GM12878 (cell line): ENCODE measurements around the gene PRRT4. TPM values are rescaled to one million over a fixed set of nuclear protein-coding genes. Genes with fewer than 3 reads are reported as not detected.
A peak's percentile ranks its signal among the peaks of the same experiment; 100 is the strongest.

Source experiments
- ATAC-seq: fragments of 200-7000 bp; cut with Tn5 transposase; 3 replicates; pipeline ENCODE4 v1.9.1; 2020; ENCODE audit warnings: mild to moderate bottlenecking, moderate library complexity
- BruUV-seq: library from RNA; stranded (reverse); fragments of 400-500 nt; replicated peaks from 2 replicates; lab custom pipeline; 2021; lab: Mats Ljungman, UMichigan
- CTCF ChIA-PET: fragments of 300-600 bp; sonication (Branson Sonifier 250); formaldehyde crosslinking; extraction: SDS; loops from one replicate; lab custom pipeline; 2021; ENCODE audit warnings: inconsistent platforms; lab: Yijun Ruan, JAX
- POLR2A ChIA-PET: fragments of 350-600 bp; formaldehyde crosslinking; extraction: SDS; loops from one replicate; lab custom pipeline; 2021; ENCODE audit warnings: inconsistent platforms; lab: Charles Lee
- RAD21 ChIA-PET: fragments of 300-600 bp; sonication (Branson Sonifier 250); formaldehyde crosslinking; loops from one replicate; lab custom pipeline; 2023; ENCODE audit warnings: antibody characterized with exemption; ENCODE audit not compliant: unreplicated experiment; lab: Charles Lee
- SMC1A ChIA-PET: fragments of 300-600 bp; sonication (Branson Sonifier 250); formaldehyde crosslinking; loops from one replicate; lab custom pipeline; 2023; ENCODE audit not compliant: unreplicated experiment, uncharacterized antibody; lab: Charles Lee
- DNase-seq: peaks from one replicate; pipeline ENCODE4 v3.0.0-alpha.2; 2011; ENCODE audit warnings: low read depth, low spot score
- FAIRE-seq: peaks from 3 replicates; lab custom pipeline; 2011; peaks lifted over from hg19 to GRCh38; lab: Jason Lieb, UNC
- H2AFZ ChIP-seq: 2 replicates; pipeline ENCODE4 v1.6.0; 2011; ENCODE audit warnings: low read depth, low read length, control low read depth; ENCODE audit not compliant: control insufficient read depth
- H3K27ac ChIP-seq: 2 replicates; pipeline ENCODE4 v1.5.1; 2011; ENCODE audit warnings: control low read depth; ENCODE audit not compliant: control insufficient read depth, insufficient read depth
- H3K27me3 ChIP-seq, 2 experiments: replicated peaks in 1 of 2; 2 replicates each; pipeline versions ENCODE4 v1.6.0 to v1.6.1; 2011; ENCODE audit warnings: low read length in 1 of 2; ENCODE audit not compliant: control insufficient read depth in 2 of 2, insufficient read depth in 2 of 2
- H3K36me3 ChIP-seq, 2 experiments: 2 replicates each; pipeline ENCODE4 v1.5.1; 2011; ENCODE audit warnings: low read length in 1 of 2; ENCODE audit not compliant: control insufficient read depth in 2 of 2, insufficient read depth in 2 of 2
- H3K4me1 ChIP-seq: 2 replicates; pipeline ENCODE4 v1.6.1; 2011; ENCODE audit warnings: mild to moderate bottlenecking, low read length, moderate library complexity, mixed read lengths; ENCODE audit not compliant: control insufficient read depth, insufficient read depth
- H3K4me2 ChIP-seq: 2 replicates; pipeline ENCODE4 v1.6.0; 2011; ENCODE audit warnings: control low read depth; ENCODE audit not compliant: control insufficient read depth, insufficient read depth
- H3K4me3 ChIP-seq: fragments of 200-600 bp; sonication (generic); 2 replicates; pipeline ENCODE4 v1.5.1; 2016
- H3K79me2 ChIP-seq: 2 replicates; pipeline ENCODE4 v1.6.0; 2011; ENCODE audit warnings: low read length; ENCODE audit not compliant: control insufficient read depth, insufficient read depth
- H3K9ac ChIP-seq: 2 replicates; pipeline ENCODE4 v1.8.0; 2011; ENCODE audit warnings: low read length, control low read depth, mixed read lengths; ENCODE audit not compliant: control insufficient read depth, insufficient read depth
- H3K9me3 ChIP-seq: replicated peaks from 3 replicates; pipeline ENCODE4 v1.5.1; 2011; ENCODE audit warnings: mild to moderate bottlenecking, low read length; ENCODE audit not compliant: control insufficient read depth, insufficient read depth
- H4K20me1 ChIP-seq: 2 replicates; pipeline ENCODE4 v1.6.0; 2011; ENCODE audit not compliant: control insufficient read depth, insufficient read depth
- ATF7 ChIP-seq: fragments of 450-650 bp; IDR thresholded peaks from 2 replicates; pipeline ENCODE4 v1.6.1; 2016; ENCODE audit warnings: low read depth, mild to moderate bottlenecking
- CUX1 ChIP-seq: IDR thresholded peaks from 2 replicates; pipeline ENCODE4 v1.6.1; 2012; ENCODE audit warnings: improper control_type of control experiment, low read depth, low read length; ENCODE audit not compliant: insufficient replicate concordance
- EED ChIP-seq: sonication (generic); IDR thresholded peaks from 2 replicates; pipeline ENCODE4 v1.6.1; 2016; ENCODE audit warnings: antibody characterized with exemption, low read depth
- MAX ChIP-seq: IDR thresholded peaks from 2 replicates; pipeline ENCODE4 v1.6.1; 2012; ENCODE audit warnings: low read depth, low read length, improper control_type of control experiment
- SPI1 ChIP-seq: IDR thresholded peaks from 2 replicates; pipeline ENCODE4 v1.6.1; 2011; ENCODE audit warnings: low read depth, mild to moderate bottlenecking, low read length, moderate library complexity, borderline replicate concordance; ENCODE audit not compliant: insufficient read depth
- TCF7 ChIP-seq: IDR thresholded peaks from 2 replicates; pipeline ENCODE4 v1.6.1; 2014; ENCODE audit warnings: antibody characterized with exemption, borderline replicate concordance
- USF1 ChIP-seq: IDR thresholded peaks from 2 replicates; pipeline ENCODE4 v1.6.1; 2011; ENCODE audit warnings: borderline replicate concordance, low read depth, mild to moderate bottlenecking, moderate library complexity, mixed read lengths, low read length; ENCODE audit not compliant: insufficient read depth; ENCODE audit errors: extremely low read length
- USF2 ChIP-seq: IDR thresholded peaks from 2 replicates; pipeline ENCODE4 v1.6.1; 2011; ENCODE audit warnings: low read depth, low read length, improper control_type of control experiment, borderline replicate concordance
- ZNF687 ChIP-seq: fragments of 450-650 bp; IDR thresholded peaks from 2 replicates; pipeline ENCODE4 v1.6.1; 2017; ENCODE audit warnings: mild to moderate bottlenecking, moderate library complexity
- ZSCAN29 ChIP-seq: fragments of 450-650 bp; IDR thresholded peaks from 2 replicates; pipeline ENCODE4 v1.6.1; 2017; ENCODE audit warnings: mild to moderate bottlenecking, moderate library complexity
- WGBS: methylation state at CpG from one replicate; pipeline ENCODE4 v1.1.6; 2016; ENCODE audit warnings: low lambda C conversion rate; ENCODE audit not compliant: insufficient replicate concordance, insufficient coverage; ENCODE audit errors: missing lambda C conversion rate; 5-methylcytosine and 5-hydroxymethylcytosine counted together
- in situ Hi-C: fragments of 300-500 bp; cut with MboI; formaldehyde crosslinking; loops from 9 replicates; pipeline ENCODE4 v1.14.3; 2018; ENCODE audit warnings: mixed read lengths
- intact Hi-C: fragments of 100-400 bp; cut with micrococcal nuclease; formaldehyde crosslinking; loops from one replicate; pipeline ENCODE4 v1.14.2; 2022; ENCODE audit not compliant: unreplicated experiment
- polyA plus RNA-seq, 11 experiments: library from polyadenylated mRNA; depleted of rRNA in 4 of 11; unstranded in 6 of 11; stranded (reverse) in 5 of 11; fragments of >200 nt; fragmentation: Nextera tagmentation in 4 of 11; fragmentation: Illumina TruSeq in 1 of 11; extraction: Ambion mirVana in 4 of 11; extraction: Trizol in 1 of 11; gene quantifications; 1 replicate in 1 of 11; 2 replicates in 10 of 11; pipeline versions ENCODE4 v1.2.1 to v1.2.3, GENCODE V29; 2011 to 2016; ENCODE audit warnings: inconsistent platforms in 2 of 11, missing spikeins in 2 of 11, low read depth in 1 of 11
- total RNA-seq, 4 experiments: library from RNA; depleted of rRNA in 3 of 4; stranded (reverse); fragments of >200 nt in 3 of 4; fragmentation: Illumina TruSeq in 1 of 4; extraction: Trizol in 1 of 4; gene quantifications; 2 replicates each; pipeline versions ENCODE4 v1.2.1 to v1.2.3, GENCODE V29; 2013 to 2021

The PRRT4 gene
- total and polyA plus RNA-seq, 10 of the 15 experiments (the other 5 are each of a cell fraction or from before 2014, with no cell fraction given), result not detected

- TF ChIP-seq SPI1, result no peak
- TF ChIP-seq MAX, result no peak
- TF ChIP-seq ZNF687, result no peak
- TF ChIP-seq ZSCAN29, result no peak
Observed at GRCh38 chr7:128403676-128404075, 42.2 kb upstream of the PRRT4 start (continued).

- WGBS, result 91% methylated on average over 2 of the region's 2 CpGs
- no peak overlapping the region for H3K27ac ChIP-seq
- intact Hi-C loops, result no loop called here
- no peak overlapping the region for H3K4me2 ChIP-seq
- SMC1A ChIA-PET, result interaction anchor here (0.7 to 5.8 kb wide), 3 partner anchors 16 to 475 kb away, joined by 3 to 43 read pairs (median 3); no protein-coding TSS in a partner anchor
- no peak for FAIRE-seq
- peaks cover 12% of the 10 kb centered on the region for H3K79me2 ChIP-seq
- H3K9me3 ChIP-seq, result no peaks in the 10 kb centered on the region
- in situ Hi-C loops, result no loop called here
- peaks cover 6 to 10% of the 10 kb centered on the region in 2 experiments; a peak in 3 of 4 replicates for H3K36me3 ChIP-seq
- H2AFZ ChIP-seq, result no peak overlapping the region
- no peak overlapping the region for H3K9ac ChIP-seq
- H4K20me1 ChIP-seq, result no peaks in the 10 kb centered on the region
- ATAC-seq, result no peak
- CTCF ChIA-PET, result interaction anchor here (1.2 to 23.9 kb wide), 6 partner anchors 11 to 55 kb away, joined by 3 to 458 read pairs (median 7); no protein-coding TSS in a partner anchor
- RAD21 ChIA-PET, result interaction anchor here (0.9 to 2.2 kb wide), 3 partner anchors 14 to 59 kb away, joined by 3 to 10 read pairs (median 5); no protein-coding TSS in a partner anchor
- H3K4me1 ChIP-seq, result peaks cover 5% of the 10 kb centered on the region
- no peak overlapping the region for H3K4me3 ChIP-seq
- TSS peak; percentile 49 for BruUV-seq
- H3K27me3 ChIP-seq, result no peaks in the 10 kb centered on the region
- no peak for DNase-seq
- POLR2A ChIA-PET, result no interaction called here
- TF ChIP-seq SPI1 (no peak), USF1 (no peak), USF2 (no peak), CUX1 (no peak), EED (no peak), TCF7 (no peak), ATF7 (no peak)
Observed at GRCh38 chr7:128402356-128402755, 40.9 kb upstream of the PRRT4 start.
